IMR-90 (cell line): ENCODE measurements around the gene RNF182. TPM values are rescaled to one million over a fixed set of nuclear protein-coding genes. Genes with fewer than 3 reads are reported as not detected.

Source experiments
- ATAC-seq: fragments of 200-7000 bp; cut with Tn5 transposase; 2 replicates; pipeline ENCODE4 v1.9.1; 2020; ENCODE audit warnings: low read depth, mild to moderate bottlenecking, moderate library complexity
- BruUV-seq: library from RNA; stranded (reverse); fragments of 400-500 nt; replicated peaks from 2 replicates; lab custom pipeline; 2021; lab: Mats Ljungman, UMichigan
- CTCF ChIA-PET: fragments of 300-600 bp; formaldehyde crosslinking; extraction: SDS; loops from one replicate; lab custom pipeline; 2021; ENCODE audit warnings: antibody characterized with exemption; lab: Yijun Ruan, JAX
- POLR2A ChIA-PET: fragments of 300-600 bp; sonication (Branson Sonifier 250); formaldehyde crosslinking; loops from one replicate; lab custom pipeline; 2022; ENCODE audit warnings: antibody characterized with exemption; ENCODE audit not compliant: unreplicated experiment; lab: Charles Lee
- DNase-seq: peaks from one replicate; pipeline ENCODE4 v3.0.0; 2013
- H2AFZ ChIP-seq: replicated peaks from 2 replicates; pipeline ENCODE3; 2013; ENCODE audit warnings: low read length, mild to moderate bottlenecking; ENCODE audit not compliant: poor library complexity
- H2AK5ac ChIP-seq: 2 replicates; pipeline ENCODE4 v1.6.1; 2013; ENCODE audit warnings: low read depth, low read length, inconsistent platforms
- H2AK9ac ChIP-seq: replicated peaks from 2 replicates; pipeline ENCODE3; 2013; ENCODE audit warnings: mild to moderate bottlenecking, low read depth, low read length, moderate library complexity; ENCODE audit not compliant: poor library complexity
- H2BK120ac ChIP-seq: 2 replicates; pipeline ENCODE4 v1.6.1; 2013; ENCODE audit warnings: low read depth, low read length, inconsistent platforms
- H2BK15ac ChIP-seq: 3 replicates; pipeline ENCODE4 v1.6.1; 2013; ENCODE audit warnings: low read depth, low read length, inconsistent platforms
- H2BK20ac ChIP-seq: 2 replicates; pipeline ENCODE4 v1.6.1; 2013; ENCODE audit warnings: low read depth, mild to moderate bottlenecking, inconsistent platforms, low read length, moderate library complexity
- H2BK5ac ChIP-seq: 2 replicates; pipeline ENCODE4 v1.6.1; 2013; ENCODE audit warnings: mild to moderate bottlenecking, low read depth, low read length, inconsistent platforms; ENCODE audit not compliant: poor library complexity, severe bottlenecking
- H3K14ac ChIP-seq: replicated peaks from 2 replicates; pipeline ENCODE4 v1.6.1; 2013; ENCODE audit warnings: low read depth, low read length, inconsistent platforms
- H3K18ac ChIP-seq: 2 replicates; pipeline ENCODE4 v1.6.1; 2013; ENCODE audit warnings: low read depth, low read length, control low read depth
- H3K23ac ChIP-seq: 2 replicates; pipeline ENCODE4 v1.6.1; 2013; ENCODE audit warnings: low read depth, low read length, inconsistent platforms
- H3K27ac ChIP-seq: 2 replicates; pipeline ENCODE4 v1.5.1; 2013; ENCODE audit warnings: mild to moderate bottlenecking, control low read depth, low read length; ENCODE audit not compliant: insufficient read depth
- H3K27me3 ChIP-seq: 2 replicates; pipeline ENCODE4 v1.6.1; 2013; ENCODE audit warnings: low read length; ENCODE audit not compliant: control insufficient read depth, insufficient read depth
- H3K36me3 ChIP-seq: 2 replicates; pipeline ENCODE4 v1.6.1; 2013; ENCODE audit warnings: low read length, mixed read lengths; ENCODE audit not compliant: control insufficient read depth, insufficient read depth
- H3K4ac ChIP-seq: 2 replicates; pipeline ENCODE4 v1.6.1; 2013; ENCODE audit warnings: low read depth, low read length, inconsistent platforms
- H3K4me1 ChIP-seq: 2 replicates; pipeline ENCODE4 v1.6.1; 2013; ENCODE audit warnings: low read length, mixed read lengths; ENCODE audit not compliant: control insufficient read depth, insufficient read depth
- H3K4me2 ChIP-seq: 2 replicates; pipeline ENCODE4 v1.6.1; 2013; ENCODE audit warnings: low read depth, mild to moderate bottlenecking, control low read depth, low read length, moderate library complexity
- H3K4me3 ChIP-seq: 2 replicates; pipeline ENCODE4 v1.5.1; 2013; ENCODE audit warnings: low read depth, mild to moderate bottlenecking, control low read depth, low read length, moderate library complexity; ENCODE audit not compliant: insufficient read depth
- H3K56ac ChIP-seq: 2 replicates; pipeline ENCODE4 v1.6.1; 2013; ENCODE audit warnings: low read length, inconsistent platforms; ENCODE audit not compliant: insufficient read depth; ENCODE audit errors: extremely low read depth
- H3K79me1 ChIP-seq, 2 experiments: 2 replicates each; pipeline ENCODE4 v1.6.1; 2013; ENCODE audit warnings: low read length in 2 of 2, inconsistent platforms in 1 of 2, low read depth in 1 of 2
- H3K9ac ChIP-seq: 2 replicates; pipeline ENCODE4 v1.6.1; 2013; ENCODE audit warnings: low read depth, low read length, control low read depth
- H3K9me1 ChIP-seq: 2 replicates; pipeline ENCODE4 v1.6.1; 2013; ENCODE audit warnings: low read length, inconsistent platforms; ENCODE audit not compliant: insufficient read depth
- H3K9me3 ChIP-seq: 2 replicates; pipeline ENCODE4 v1.6.1; 2013; ENCODE audit warnings: low read length; ENCODE audit not compliant: control insufficient read depth, insufficient read depth
- H4K20me1 ChIP-seq: 2 replicates; pipeline ENCODE4 v1.6.1; 2013; ENCODE audit warnings: low read length, inconsistent platforms; ENCODE audit not compliant: insufficient read depth
- H4K5ac ChIP-seq: 2 replicates; pipeline ENCODE4 v1.6.1; 2013; ENCODE audit warnings: mild to moderate bottlenecking, low read depth, low read length, control low read depth
- H4K8ac ChIP-seq, 2 experiments: 2 replicates each; pipeline ENCODE4 v1.6.1; 2013; ENCODE audit warnings: low read depth in 2 of 2, low read length in 2 of 2, control low read depth in 1 of 2, inconsistent platforms in 1 of 2
- H4K91ac ChIP-seq: 2 replicates; pipeline ENCODE4 v1.6.1; 2013; ENCODE audit warnings: low read depth, low read length, inconsistent platforms; ENCODE audit not compliant: insufficient read depth
- CTCF ChIP-seq: conservative IDR thresholded peaks from 2 replicates; pipeline ENCODE4 v1.5.1; 2012; ENCODE audit warnings: mild to moderate bottlenecking, low read depth, low read length, improper control_type of control experiment
- ELK1 ChIP-seq: fragments of 150-350 bp; IDR thresholded peaks from 2 replicates; pipeline ENCODE4 v1.6.1; 2016; ENCODE audit warnings: low read depth, mild to moderate bottlenecking, low read length, moderate library complexity, borderline replicate concordance
- MAFK ChIP-seq: IDR thresholded peaks from 2 replicates; pipeline ENCODE4 v1.6.1; 2012; ENCODE audit warnings: low read depth, low read length, improper control_type of control experiment
- NFE2L2 ChIP-seq: fragments of 150-350 bp; IDR thresholded peaks from 2 replicates; pipeline ENCODE4 v1.6.1; 2016; ENCODE audit warnings: low read depth, mild to moderate bottlenecking, low read length
- POLR2A ChIP-seq: IDR thresholded peaks from 2 replicates; pipeline ENCODE4 v1.6.1; 2012; ENCODE audit warnings: mild to moderate bottlenecking, low read depth, low read length
- RAD21 ChIP-seq: IDR thresholded peaks from 2 replicates; pipeline ENCODE4 v1.6.1; 2012; ENCODE audit warnings: low read length, improper control_type of control experiment
- RFX5 ChIP-seq: IDR thresholded peaks from 2 replicates; pipeline ENCODE4 v1.8.0; 2012; ENCODE audit warnings: low read depth, mild to moderate bottlenecking, low read length, moderate library complexity
- SMC3 ChIP-seq: fragments of 150-350 bp; IDR thresholded peaks from 2 replicates; pipeline ENCODE4 v1.6.1; 2016; ENCODE audit warnings: low read depth, mild to moderate bottlenecking, antibody characterized with exemption, low read length, moderate library complexity
- USF2 ChIP-seq: fragments of 150-350 bp; IDR thresholded peaks from 2 replicates; pipeline ENCODE4 v1.6.1; 2017; ENCODE audit warnings: mild to moderate bottlenecking, antibody characterized with exemption, low read length, low read depth
- WGBS, 2 experiments: methylation state at CpG; one replicate each; pipeline versions ENCODE4 v1.1.5 to v1.1.7; 2013; ENCODE audit warnings: missing lambda C conversion rate in 2 of 2; ENCODE audit not compliant: insufficient read length in 1 of 2; ENCODE audit errors: extremely low coverage in 2 of 2; 5-methylcytosine and 5-hydroxymethylcytosine counted together
- dilution Hi-C: fragments of 300-500 bp; cut with HindIII; formaldehyde crosslinking; loops from one replicate; pipeline ENCODE4 v1.14.3; 2018; ENCODE audit warnings: low sequenced_read_pairs; ENCODE audit not compliant: unreplicated experiment
- in situ Hi-C: fragments of 300-500 bp; cut with MboI; formaldehyde crosslinking; loops from 3 replicates; pipeline ENCODE4 v1.14.3; 2019; ENCODE audit warnings: low sequenced_read_pairs, inconsistent platforms, mixed read lengths
- intact Hi-C: fragments of 100-400 bp; cut with micrococcal nuclease; formaldehyde crosslinking; loops from 2 replicates; pipeline ENCODE4 v1.10.0; 2022
- polyA plus RNA-seq, 3 experiments: library from polyadenylated mRNA; depleted of rRNA; stranded (reverse); fragments of >200 nt; gene quantifications; 2 replicates each; pipeline ENCODE4 v1.2.3, GENCODE V29; 2012; ENCODE audit warnings: low replicate concordance in 1 of 3
- total RNA-seq: library from RNA; depleted of rRNA; stranded (reverse); fragments of >200 nt; gene quantifications from 2 replicates; pipeline ENCODE4 v1.2.3, GENCODE V29; 2012

The RNF182 gene
- total and polyA plus RNA-seq, 2 of the 4 experiments (the other 2 are of a cell fraction) = 4.1 to 9.1 TPM

- H3K36me3 ChIP-seq = no peaks in the 10 kb centered on the region
- no peak overlapping the region for H2BK5ac ChIP-seq
- WGBS, 2 experiments = 76% methylated on average over 2 of the region's 5 CpGs; no CpG with 5 or more reads in 1 of the 2 experiments
- TF ChIP-seq MAFK (no peak), POLR2A (no peak), USF2 (no peak), SMC3 (no peak), CTCF (no peak), RAD21 (no peak), NFE2L2 (no peak), RFX5 (no peak), ELK1 (no peak)
- no peak overlapping the region for H3K9ac ChIP-seq
- no peaks in the 10 kb centered on the region for H4K20me1 ChIP-seq
- in situ Hi-C loops = no loop called here
- no peak overlapping the region for H3K18ac ChIP-seq
- H2BK120ac ChIP-seq = peak overlapping the region; percentile 21; the same call in 1 of the 2 replicates
- ChIA-PET POLR2A (no interaction called here), CTCF (interaction anchor here (0.7 to 1.5 kb wide), 2 partner anchors 11 to 596 kb away, joined by 3 to 5 read pairs; no protein-coding TSS in a partner anchor)
- no peaks in the 10 kb centered on the region for H3K27me3 ChIP-seq
- H3K14ac ChIP-seq = no peak overlapping the region
- H2BK20ac ChIP-seq = no peak overlapping the region
- BruUV-seq = no TSS peak
- H3K9me3 ChIP-seq = no peaks in the 10 kb centered on the region
- H2AK9ac ChIP-seq = no peak overlapping the region
- H3K23ac ChIP-seq = no peak overlapping the region
- no peak overlapping the region for H3K56ac ChIP-seq
- H3K79me1 ChIP-seq = no peaks in the 10 kb centered on the region
- H2BK15ac ChIP-seq = no peak overlapping the region
- no peak overlapping the region for H3K4me2 ChIP-seq
- no peak overlapping the region for H3K27ac ChIP-seq
- no peak overlapping the region for H2AFZ ChIP-seq
- H3K4me1 ChIP-seq = peaks cover 2% of the 10 kb centered on the region; the same call in 1 of the 2 replicates
- no peak overlapping the region for H3K4me3 ChIP-seq
- H3K4ac ChIP-seq = no peak overlapping the region
- dilution Hi-C loops = no loop called here
- H3K9me1 ChIP-seq = peaks cover 6% of the 10 kb centered on the region; the same call in 1 of the 2 replicates
- no peak overlapping the region for H4K91ac ChIP-seq
- H4K8ac ChIP-seq = no peak overlapping the region
- no peak overlapping the region for H2AK5ac ChIP-seq
- no peak for ATAC-seq
- DNase-seq = no peak
- H4K5ac ChIP-seq = no peak overlapping the region
- intact Hi-C loops = loop anchor here (5.0 kb wide), 1 partner anchor 41 kb away; no protein-coding TSS in a partner anchor
Observed at GRCh38 chr6:13988049-13988738, 63.4 kb downstream of the RNF182 start.
